HG02884 (cell line): ENCODE data around the gene PRRT3.
"Not testable (repeated sequence)": the region's sequence is repeated elsewhere in the genome, so short reads cannot be mapped to it uniquely, and the experiment has no call there.

Experiments
- ATAC-seq: cut with Tn5 transposase; IDR thresholded peaks from one replicate; pipeline ENCODE4 v1.9.1; 2021; ENCODE audit warnings: mild to moderate bottlenecking, moderate library complexity; ENCODE audit not compliant: unreplicated experiment

The PRRT3 gene

DNA sequence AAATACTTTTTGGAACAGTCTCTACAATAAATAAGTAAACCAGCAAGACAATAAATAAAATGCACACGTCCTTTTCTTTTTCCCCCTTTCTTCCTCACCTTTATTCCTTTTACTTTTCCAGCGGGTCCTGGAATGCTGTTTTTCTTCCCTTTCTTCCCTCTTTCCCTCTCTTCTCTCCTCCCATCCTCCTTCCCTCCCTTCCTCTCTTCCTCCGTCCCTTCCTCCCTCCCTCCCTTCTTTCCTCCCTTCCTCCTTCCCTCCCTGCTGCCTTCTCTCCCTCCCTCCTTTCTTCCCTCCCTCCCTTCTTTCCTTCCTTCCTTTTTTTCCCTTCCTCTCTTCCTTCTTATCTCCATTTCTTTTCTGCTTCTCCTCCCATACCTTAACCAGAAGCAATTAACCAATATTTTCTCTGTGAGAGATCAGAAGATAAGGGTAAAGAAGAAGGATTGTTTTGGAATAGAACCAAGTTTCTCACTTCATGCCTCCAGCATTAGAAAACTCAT lies 52.9 kb downstream of the PRRT3 start:
- no peak for ATAC-seq

DNA sequence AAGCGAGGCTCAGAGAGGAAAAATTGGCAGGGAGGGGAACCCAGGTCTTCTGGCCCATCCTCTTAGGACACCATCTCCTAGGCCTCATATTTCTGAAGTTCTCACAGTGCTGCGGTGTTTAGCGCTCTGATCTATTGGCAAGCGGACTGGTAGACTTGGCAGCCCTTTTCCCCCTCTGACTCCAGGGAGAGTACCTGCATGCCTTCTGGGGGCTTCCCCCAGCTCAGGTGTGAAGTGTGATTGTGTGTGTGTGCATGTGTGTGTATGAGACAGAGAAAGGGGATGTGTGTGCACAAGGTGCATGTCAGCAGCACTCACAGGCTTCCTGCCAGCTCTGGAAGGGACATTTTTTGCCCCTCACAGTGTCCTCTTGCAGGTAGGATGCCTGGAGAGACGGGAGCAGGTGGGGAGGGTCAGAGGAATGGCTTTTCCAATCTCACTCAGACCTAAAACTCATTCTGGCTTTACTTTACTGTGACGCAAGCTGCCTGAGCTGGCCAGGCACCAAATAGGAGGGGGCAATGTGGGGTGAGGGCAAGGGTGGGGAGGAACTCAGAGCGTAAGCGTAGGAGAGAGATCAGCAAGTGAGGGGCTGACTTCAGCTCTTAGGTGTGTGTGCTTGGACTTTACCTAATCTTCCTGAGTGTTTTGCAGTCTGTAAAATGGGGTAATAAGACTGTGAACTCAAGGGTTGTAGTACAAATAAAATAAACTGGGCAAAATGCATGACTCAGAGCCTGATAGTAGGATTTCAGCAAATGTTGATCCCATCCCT lies 53.6 kb downstream of the PRRT3 start:
- no peak for ATAC-seq

DNA sequence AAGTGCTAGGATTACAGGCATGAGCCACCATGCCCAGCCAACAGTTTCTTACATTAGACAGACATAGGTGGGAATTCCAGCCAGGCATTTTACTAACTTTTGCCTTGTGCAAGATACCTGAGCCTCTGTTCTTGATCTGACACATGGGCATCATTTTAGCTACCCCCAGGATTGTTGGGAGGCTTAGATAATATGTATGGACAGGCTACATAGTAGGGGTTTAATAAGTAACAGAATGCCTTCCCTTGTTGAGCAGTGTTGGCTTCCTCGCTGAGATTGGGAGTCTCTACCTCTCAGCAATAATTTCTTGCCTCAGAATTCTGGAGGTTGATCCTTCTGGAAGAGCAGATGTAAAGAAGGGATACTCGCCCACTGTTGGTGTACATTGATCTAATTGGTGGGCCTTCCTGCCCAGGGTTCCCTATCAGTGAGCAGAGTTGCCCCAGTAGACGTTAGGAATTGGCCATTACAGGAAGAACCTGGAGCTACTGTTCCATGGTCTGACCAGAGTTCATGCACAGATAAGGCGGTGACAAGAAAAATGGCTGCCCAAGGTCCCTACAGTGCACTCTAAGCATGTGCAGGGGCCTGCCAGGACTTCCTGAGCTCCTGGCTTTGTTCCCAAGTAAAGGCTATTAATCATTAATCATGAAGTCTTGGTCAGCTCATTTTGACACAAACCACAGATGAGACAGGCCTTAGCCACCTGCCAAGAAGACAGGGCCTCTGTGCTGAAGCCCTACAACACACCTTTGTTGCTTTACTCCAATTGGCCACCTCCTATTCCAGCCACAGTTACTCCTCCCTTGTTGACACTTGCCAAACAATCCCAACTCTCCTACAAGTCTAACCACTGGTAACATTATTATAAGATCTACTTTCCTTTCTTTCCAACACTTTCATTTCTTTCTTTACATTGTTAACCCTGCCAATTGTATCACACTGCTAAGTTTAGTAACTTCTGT lies 54.5 kb downstream of the PRRT3 start:
- no peak for ATAC-seq

DNA sequence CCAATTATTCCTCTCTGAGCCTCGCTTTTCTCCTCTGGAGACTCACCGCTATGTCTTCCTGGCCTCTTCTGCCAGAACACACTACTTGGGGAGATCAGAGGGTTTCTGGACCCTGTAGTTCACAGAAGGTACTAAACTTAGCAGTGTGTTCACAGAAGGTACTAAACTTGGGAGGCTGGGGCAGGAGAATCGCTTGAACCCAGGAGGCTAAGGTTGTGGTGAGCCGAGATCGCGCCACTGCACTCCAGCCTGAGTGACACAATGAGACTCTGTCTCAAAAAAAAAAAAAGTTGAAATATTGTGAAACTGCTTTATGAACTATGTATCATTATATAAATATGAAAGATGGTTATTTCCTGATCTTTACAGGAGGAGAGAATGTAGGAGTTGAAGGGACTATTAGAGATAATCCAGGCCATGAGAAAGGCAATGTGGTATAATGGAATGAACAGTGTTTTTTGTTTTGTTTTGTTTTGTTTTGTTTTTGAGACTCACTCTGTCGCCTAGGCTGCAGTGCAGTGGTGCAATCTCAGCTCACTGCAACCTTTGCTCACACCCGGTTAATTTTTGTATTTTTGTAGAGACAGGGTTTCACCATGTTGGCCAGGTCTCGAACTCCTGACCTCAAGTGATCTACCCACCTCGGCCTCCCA lies 55.3 kb downstream of the PRRT3 start:
- ATAC-seq, result not testable (repeated sequence)

DNA sequence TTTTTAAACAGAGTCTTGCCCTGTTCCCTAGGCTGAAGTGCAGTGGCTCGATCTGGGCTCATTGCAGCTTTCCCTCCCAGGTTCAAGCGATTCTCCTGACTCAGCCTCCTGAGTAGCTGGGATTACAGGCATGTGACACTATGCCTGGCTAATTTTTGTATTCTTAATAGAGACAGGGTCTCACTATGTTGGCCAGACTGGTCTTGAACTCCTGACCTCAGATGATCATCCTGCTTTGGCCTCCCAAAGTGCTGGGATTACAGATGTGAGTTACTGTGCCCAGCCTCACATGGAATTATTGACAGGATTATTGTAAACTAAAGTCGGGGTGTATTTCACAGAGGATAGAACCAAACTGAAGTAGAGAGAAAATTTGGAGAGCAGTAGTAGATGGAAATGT lies 56.5 kb downstream of the PRRT3 start:
- ATAC-seq, result not testable (repeated sequence)
